HEK293 (cell line): ENCODE measurements around the gene CEP170B.

ENCODE experiments used
- CTCF ChIA-PET: fragments of 350-600 bp; formaldehyde crosslinking; extraction: SDS; loops from one replicate; lab custom pipeline; 2021; ENCODE audit warnings: antibody characterized with exemption; lab: Yijun Ruan, JAX
- POLR2A ChIA-PET: fragments of 300-600 bp; formaldehyde crosslinking; extraction: SDS; loops from one replicate; lab custom pipeline; 2020; ENCODE audit warnings: antibody characterized with exemption, inconsistent platforms; lab: Yijun Ruan, JAX
- H3K27ac ChIP-seq: fragments of 200-500 bp; sonication (Bioruptor generic); 2 replicates; pipeline ENCODE4 v1.5.1; 2014; ENCODE audit warnings: low read depth, low read length, control low read depth, inconsistent platforms; ENCODE audit errors: extremely low read depth
- H3K36me3 ChIP-seq, 2 experiments: fragments of 200-500 bp in 1 of 2; sonication (Bioruptor generic) in 1 of 2; 1 replicate in 1 of 2; 2 replicates in 1 of 2; pipeline ENCODE4 v1.5.1; 2014 to 2017; ENCODE audit warnings: inconsistent platforms in 2 of 2, low read length in 2 of 2; ENCODE audit not compliant: control insufficient read depth in 2 of 2, insufficient read depth in 1 of 2
- H3K4me1 ChIP-seq: fragments of 200-500 bp; sonication (Bioruptor generic); 2 replicates; pipeline ENCODE4 v1.5.1; 2014; ENCODE audit warnings: mild to moderate bottlenecking, low read length, inconsistent platforms; ENCODE audit not compliant: control insufficient read depth, insufficient read depth
- H3K4me3 ChIP-seq: 2 replicates; pipeline ENCODE4 v1.5.1; 2011; ENCODE audit warnings: low read depth, mild to moderate bottlenecking, control low read depth, low read length, moderate library complexity
- H3K9me3 ChIP-seq: fragments of 200-500 bp; sonication (Bioruptor generic); 2 replicates; pipeline ENCODE4 v1.5.1; 2014; ENCODE audit warnings: low read depth, low read length, inconsistent platforms; ENCODE audit not compliant: control insufficient read depth, insufficient read depth
- BCL11B ChIP-seq: fragments of 450-650 bp; formaldehyde crosslinking; IDR thresholded peaks from 2 replicates; pipeline ENCODE4 v1.5.1; 2016; ENCODE audit warnings: low read depth, missing biosample characterization, missing genetic modification characterization
- GLIS1 ChIP-seq: fragments of 450-650 bp; formaldehyde crosslinking; IDR thresholded peaks from 2 replicates; pipeline ENCODE4 v1.5.1; 2016; ENCODE audit warnings: missing biosample characterization, missing genetic modification characterization
- GLIS2 ChIP-seq: fragments of 450-650 bp; formaldehyde crosslinking; IDR thresholded peaks from 2 replicates; pipeline ENCODE4 v1.5.1; 2016; ENCODE audit warnings: missing biosample characterization, missing genetic modification characterization
- INSM2 ChIP-seq: fragments of 450-650 bp; formaldehyde crosslinking; IDR thresholded peaks from 2 replicates; pipeline ENCODE4 v1.5.1; 2016; ENCODE audit warnings: missing biosample characterization, missing genetic modification characterization
- KLF7 ChIP-seq: fragments of 450-650 bp; formaldehyde crosslinking; IDR thresholded peaks from 2 replicates; pipeline ENCODE4 v1.5.1; 2016; ENCODE audit warnings: missing biosample characterization, missing genetic modification characterization, borderline replicate concordance
- TRIM28 ChIP-seq: IDR thresholded peaks from 2 replicates; pipeline ENCODE4 v1.6.1; 2011; ENCODE audit warnings: low read length, control low read depth, borderline replicate concordance
- ZBTB10 ChIP-seq: fragments of 450-650 bp; formaldehyde crosslinking; IDR thresholded peaks from 2 replicates; pipeline ENCODE4 v1.5.1; 2016; ENCODE audit warnings: missing biosample characterization, missing genetic modification characterization
- ZNF112 ChIP-seq: fragments of 450-650 bp; formaldehyde crosslinking; IDR thresholded peaks from 2 replicates; pipeline ENCODE4 v1.5.0; 2017; ENCODE audit warnings: missing biosample characterization, missing genetic modification characterization
- ZNF121 ChIP-seq: fragments of 450-650 bp; formaldehyde crosslinking; IDR thresholded peaks from 2 replicates; pipeline ENCODE4 v1.5.1; 2016; ENCODE audit warnings: missing biosample characterization, missing genetic modification characterization
- ZNF266 ChIP-seq: fragments of 450-650 bp; formaldehyde crosslinking; IDR thresholded peaks from 2 replicates; pipeline ENCODE4 v1.5.1; 2016; ENCODE audit warnings: missing biosample characterization, missing genetic modification characterization, low read depth
- ZNF426 ChIP-seq: fragments of 450-650 bp; formaldehyde crosslinking; IDR thresholded peaks from 2 replicates; pipeline ENCODE4 v1.5.1; 2017; ENCODE audit warnings: missing biosample characterization, missing genetic modification characterization, mild to moderate bottlenecking, inconsistent platforms, moderate library complexity
- ZNF837 ChIP-seq: fragments of 450-650 bp; formaldehyde crosslinking; IDR thresholded peaks from 2 replicates; pipeline ENCODE4 v1.5.1; 2016; ENCODE audit warnings: missing biosample characterization, missing genetic modification characterization
- TF ChIP-seq, protein P1 (sequence below): fragments of 450-650 bp; formaldehyde crosslinking; IDR thresholded peaks from 2 replicates; pipeline ENCODE4 v1.5.1; 2016; ENCODE audit warnings: missing biosample characterization, missing genetic modification characterization

Gene CEP170B

DNA sequence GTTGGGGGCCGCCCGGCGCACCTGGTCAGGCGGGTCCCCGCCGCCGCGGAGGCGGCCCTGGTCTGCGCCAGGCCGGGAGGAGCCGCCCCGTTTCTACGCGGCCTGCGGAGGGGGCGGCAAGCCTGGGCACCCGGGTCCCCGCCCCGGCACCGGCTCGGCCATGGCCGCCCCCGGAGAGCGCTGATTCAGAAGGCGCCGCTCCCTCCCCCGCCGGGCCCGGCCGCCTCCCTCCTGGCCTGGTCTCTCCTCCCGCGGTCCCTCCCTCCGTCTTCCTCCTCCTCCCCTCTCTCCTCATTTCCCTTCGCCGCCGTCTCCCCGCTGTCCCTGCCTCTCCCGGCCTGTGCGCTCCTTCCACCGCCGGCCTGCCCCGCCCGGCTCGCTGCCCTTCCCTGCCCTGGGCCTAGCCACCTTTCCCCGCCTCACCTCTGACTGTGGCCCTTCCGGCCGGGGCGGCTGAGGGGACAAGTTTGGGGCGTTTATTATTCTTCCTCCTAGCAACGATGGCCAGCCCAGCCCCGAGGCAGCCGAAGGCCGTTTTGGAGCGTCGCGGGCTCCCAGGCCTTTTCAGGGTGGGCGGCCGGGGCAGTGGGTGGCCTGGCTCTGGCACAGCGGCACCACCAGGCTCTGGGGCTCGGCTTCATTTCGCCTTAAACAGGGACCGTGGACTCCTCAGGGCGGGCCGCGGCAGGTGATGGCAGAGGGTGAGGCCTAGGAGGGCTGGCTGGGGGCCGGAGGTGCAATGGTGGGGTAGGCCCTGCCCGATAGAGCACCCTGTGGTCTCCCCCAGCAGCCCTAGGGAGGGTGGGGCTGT lies 768 bp downstream of the CEP170B start (continued):
- TF ChIP-seq ZNF426 (tag by site-specific recombination) (no peak), KLF7 (tag by site-specific recombination) (peak; percentile 52; the same call in 1 of the 2 replicates)
- TF ChIP-seq, protein P1, sequence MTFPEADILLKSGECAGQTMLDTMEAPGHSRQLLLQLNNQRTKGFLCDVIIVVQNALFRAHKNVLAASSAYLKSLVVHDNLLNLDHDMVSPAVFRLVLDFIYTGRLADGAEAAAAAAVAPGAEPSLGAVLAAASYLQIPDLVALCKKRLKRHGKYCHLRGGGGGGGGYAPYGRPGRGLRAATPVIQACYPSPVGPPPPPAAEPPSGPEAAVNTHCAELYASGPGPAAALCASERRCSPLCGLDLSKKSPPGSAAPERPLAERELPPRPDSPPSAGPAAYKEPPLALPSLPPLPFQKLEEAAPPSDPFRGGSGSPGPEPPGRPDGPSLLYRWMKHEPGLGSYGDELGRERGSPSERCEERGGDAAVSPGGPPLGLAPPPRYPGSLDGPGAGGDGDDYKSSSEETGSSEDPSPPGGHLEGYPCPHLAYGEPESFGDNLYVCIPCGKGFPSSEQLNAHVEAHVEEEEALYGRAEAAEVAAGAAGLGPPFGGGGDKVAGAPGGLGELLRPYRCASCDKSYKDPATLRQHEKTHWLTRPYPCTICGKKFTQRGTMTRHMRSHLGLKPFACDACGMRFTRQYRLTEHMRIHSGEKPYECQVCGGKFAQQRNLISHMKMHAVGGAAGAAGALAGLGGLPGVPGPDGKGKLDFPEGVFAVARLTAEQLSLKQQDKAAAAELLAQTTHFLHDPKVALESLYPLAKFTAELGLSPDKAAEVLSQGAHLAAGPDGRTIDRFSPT, result peak; percentile 38

DNA sequence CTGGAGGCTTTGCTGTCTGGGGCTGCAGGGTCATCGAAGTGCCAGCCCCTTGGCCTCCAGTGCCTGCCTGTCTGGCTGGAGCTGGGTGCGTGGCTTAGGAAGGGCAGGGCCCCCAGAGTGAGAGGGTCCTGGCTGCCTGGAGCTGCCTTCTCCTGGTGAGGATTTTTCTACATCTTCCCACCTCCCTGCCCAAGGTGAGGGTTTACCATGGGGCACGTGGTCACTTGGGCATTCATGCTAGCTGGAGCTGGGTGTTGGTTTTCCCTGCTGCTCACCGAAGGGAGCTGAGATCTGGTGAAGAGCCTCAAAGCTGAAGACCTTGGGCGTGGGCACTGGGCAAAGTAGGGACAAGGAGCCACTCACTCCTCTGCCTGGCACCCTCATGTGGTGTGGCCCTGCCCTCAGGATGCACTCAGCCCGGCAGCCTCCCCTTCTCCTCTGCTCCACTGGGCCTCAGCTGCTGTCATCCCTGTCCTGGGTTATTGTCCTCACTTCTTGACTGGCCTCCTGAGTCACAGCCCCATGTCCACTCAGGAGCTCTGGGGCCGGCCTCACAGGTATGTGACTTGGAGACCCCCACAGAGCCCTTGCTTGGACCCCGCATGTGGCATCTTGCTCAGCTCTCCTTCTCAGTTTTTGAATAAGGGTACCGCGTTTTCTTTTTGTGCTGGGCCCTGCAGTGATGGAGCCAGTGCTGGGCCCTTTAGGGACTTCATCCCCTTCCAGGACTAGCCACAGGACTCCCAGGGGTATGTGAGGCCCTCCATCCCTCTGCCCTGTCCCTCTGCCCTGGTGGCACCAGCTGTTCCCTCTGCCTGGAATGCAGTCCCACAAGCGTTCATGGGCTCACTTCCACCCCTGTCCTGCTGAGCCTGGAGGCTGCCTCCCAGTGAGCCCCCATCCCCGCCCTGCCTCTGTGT lies 1.6 kb downstream of the CEP170B start:
- Histone ChIP-seq H3K4me1 (0 out of 2 replicates have a peak, but pooled peaks cover 8% of the 10 kb centered on the region), H3K27ac (peak overlapping the region; percentile 75; the same call in 1 of the 2 replicates), H3K36me3 (peaks cover 0 to 34% of the 10 kb centered on the region in 2 experiments; a peak in 1 of 3 replicates), H3K4me3 (peak overlapping the region; percentile 80)
- ChIA-PET POLR2A (interaction anchor here (0.9 to 1.2 kb wide), 2 partner anchors 10 to 40 kb away, joined by 3 to 6 read pairs; no protein-coding TSS in a partner anchor), CTCF (interaction anchor here (0.6 to 1.5 kb wide), 2 partner anchors 46 to 99 kb away, joined by 3 to 8 read pairs; no protein-coding TSS in a partner anchor)
- no peak for TF ChIP-seq ZBTB10 (tag by site-specific recombination)
- no peak for TF ChIP-seq INSM2 (tag by site-specific recombination)
- 0 out of 2 replicates have a peak, but pooled peaks have one; percentile 9 for TF ChIP-seq BCL11B (tag by site-specific recombination)
- TF ChIP-seq ZNF121 (tag by site-specific recombination), result no peak
- no peak for TF ChIP-seq ZNF837
- no peak for TF ChIP-seq TRIM28
- 0 out of 2 replicates have a peak, but pooled peaks have one; percentile 0 for TF ChIP-seq GLIS2 (tag by site-specific recombination)
- TF ChIP-seq GLIS1 (tag by site-specific recombination), result peak; percentile 27; the same call in 1 of the 2 replicates
- no peak for TF ChIP-seq ZNF266 (tag by site-specific recombination)
- no peak for TF ChIP-seq ZNF112 (tag by site-specific recombination)
- TF ChIP-seq, all 188 proteins: peak for 3
- no peaks in the 10 kb centered on the region for H3K9me3 ChIP-seq
